A673 (cell line): ENCODE measurements around the gene FEM1C. TPM values are rescaled to one million over a fixed set of nuclear protein-coding genes. Genes with fewer than 3 reads are reported as not detected.

Source experiments
- BruUV-seq: library from RNA; stranded (reverse); fragments of 400-500 nt; replicated peaks from 2 replicates; lab custom pipeline; 2021; lab: Mats Ljungman, UMichigan
- CTCF ChIA-PET: fragments of 300-600 bp; sonication (Branson Sonifier 250); formaldehyde crosslinking; loops from one replicate; lab custom pipeline; 2022; ENCODE audit warnings: antibody characterized with exemption; lab: Charles Lee
- POLR2A ChIA-PET: fragments of 300-600 bp; sonication (Branson Sonifier 250); formaldehyde crosslinking; loops from one replicate; lab custom pipeline; 2022; ENCODE audit warnings: antibody characterized with exemption; ENCODE audit not compliant: low non-redundant PET; lab: Charles Lee
- DNase-seq: peaks from one replicate; pipeline ENCODE4 v3.0.0-alpha.2; 2015; ENCODE audit warnings: low spot score
- H3K27ac ChIP-seq: fragments of 200-600 bp; sonication (generic); 2 replicates; pipeline ENCODE4 v1.5.1; 2016; ENCODE audit warnings: mixed run types, low read depth, mild to moderate bottlenecking, mixed read lengths, antibody characterized with exemption, low read length; ENCODE audit not compliant: poor library complexity, severe bottlenecking
- H3K27me3 ChIP-seq: fragments of 200-600 bp; sonication (generic); replicated peaks from 2 replicates; pipeline ENCODE4 v1.6.1; 2017; ENCODE audit warnings: mixed run types, low read depth, mild to moderate bottlenecking, mixed read lengths, antibody characterized with exemption, low read length; ENCODE audit not compliant: insufficient read depth, poor library complexity
- H3K36me3 ChIP-seq: fragments of 200-600 bp; sonication (generic); 2 replicates; pipeline ENCODE4 v1.6.1; 2016; ENCODE audit warnings: mixed run types, mild to moderate bottlenecking, mixed read lengths, antibody characterized with exemption, low read length; ENCODE audit not compliant: insufficient read depth, poor library complexity, severe bottlenecking
- H3K4me1 ChIP-seq: fragments of 200-600 bp; sonication (generic); 2 replicates; pipeline ENCODE4 v1.6.1; 2017; ENCODE audit warnings: mixed run types, mild to moderate bottlenecking, mixed read lengths, antibody characterized with exemption, low read length; ENCODE audit not compliant: insufficient read depth, poor library complexity, severe bottlenecking
- H3K4me3 ChIP-seq: fragments of 200-600 bp; sonication (generic); 2 replicates; pipeline ENCODE4 v1.5.1; 2016; ENCODE audit warnings: low read depth, mixed run types, mild to moderate bottlenecking, mixed read lengths, low read length; ENCODE audit not compliant: poor library complexity, severe bottlenecking
- H3K9me3 ChIP-seq: fragments of 200-600 bp; sonication (generic); 2 replicates; pipeline ENCODE4 v1.6.1; 2016; ENCODE audit warnings: mixed run types, low read depth, mild to moderate bottlenecking, mixed read lengths, antibody characterized with exemption, low read length; ENCODE audit not compliant: poor library complexity, severe bottlenecking
- EZH2 ChIP-seq: fragments of 200-600 bp; sonication (generic); IDR thresholded peaks from 2 replicates; pipeline ENCODE4 v1.6.1; 2017; ENCODE audit warnings: borderline replicate concordance, low read depth, mild to moderate bottlenecking, mixed read lengths, antibody characterized with exemption, low read length; ENCODE audit not compliant: poor library complexity, severe bottlenecking
- intact Hi-C: fragments of 100-400 bp; cut with micrococcal nuclease; formaldehyde crosslinking; loops from one replicate; pipeline ENCODE4 v1.10.0; 2022; ENCODE audit not compliant: unreplicated experiment
- total RNA-seq: library from RNA; stranded (reverse); gene quantifications from 2 replicates; pipeline ENCODE4 v1.2.3, GENCODE V29; 2021
- TF ChIP-seq, protein P1 (sequence below): fragments of 300-800, 200-600 bp; sonication (generic); conservative IDR thresholded peaks from 2 replicates; pipeline ENCODE4 v1.5.1; 2017; ENCODE audit warnings: low read depth, mild to moderate bottlenecking, antibody characterized with exemption, low read length, moderate library complexity, mixed read lengths

Gene FEM1C
- total RNA-seq, 1 experiment from 2014 or later, result 15.0 TPM

DNA sequence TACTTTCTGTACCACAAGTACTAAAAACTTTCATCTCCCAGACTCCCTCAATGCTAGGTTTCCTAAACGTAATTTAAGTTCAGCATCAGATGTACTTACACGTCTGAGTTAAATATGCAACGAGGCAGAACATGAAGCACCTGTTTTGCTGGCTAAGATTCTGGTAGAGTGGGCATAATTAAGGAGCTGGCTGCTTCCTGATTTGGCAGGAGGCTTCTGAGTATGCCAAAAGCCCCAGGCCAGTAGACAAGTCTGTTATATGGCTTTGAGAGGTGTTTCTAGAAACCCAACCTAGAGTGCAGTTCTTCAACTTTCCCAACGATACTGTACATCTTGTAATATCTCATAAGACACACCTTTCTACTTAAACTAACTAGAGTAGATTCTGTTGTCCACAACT, 44.1 kb upstream of the FEM1C start:
- Histone ChIP-seq H3K27me3 (no peaks in the 10 kb centered on the region), H3K4me3 (no peak overlapping the region), H3K36me3 (no peaks in the 10 kb centered on the region), H3K9me3 (no peaks in the 10 kb centered on the region), H3K4me1 (no peaks in the 10 kb centered on the region), H3K27ac (no peak overlapping the region)
- ChIA-PET CTCF (no interaction called here), POLR2A (no interaction called here)
- intact Hi-C loops, result loop anchor here (5.0 kb wide), 1 partner anchor 491 kb away; no protein-coding TSS in a partner anchor
- TF ChIP-seq EZH2, result no peak
- TF ChIP-seq, protein P1, sequence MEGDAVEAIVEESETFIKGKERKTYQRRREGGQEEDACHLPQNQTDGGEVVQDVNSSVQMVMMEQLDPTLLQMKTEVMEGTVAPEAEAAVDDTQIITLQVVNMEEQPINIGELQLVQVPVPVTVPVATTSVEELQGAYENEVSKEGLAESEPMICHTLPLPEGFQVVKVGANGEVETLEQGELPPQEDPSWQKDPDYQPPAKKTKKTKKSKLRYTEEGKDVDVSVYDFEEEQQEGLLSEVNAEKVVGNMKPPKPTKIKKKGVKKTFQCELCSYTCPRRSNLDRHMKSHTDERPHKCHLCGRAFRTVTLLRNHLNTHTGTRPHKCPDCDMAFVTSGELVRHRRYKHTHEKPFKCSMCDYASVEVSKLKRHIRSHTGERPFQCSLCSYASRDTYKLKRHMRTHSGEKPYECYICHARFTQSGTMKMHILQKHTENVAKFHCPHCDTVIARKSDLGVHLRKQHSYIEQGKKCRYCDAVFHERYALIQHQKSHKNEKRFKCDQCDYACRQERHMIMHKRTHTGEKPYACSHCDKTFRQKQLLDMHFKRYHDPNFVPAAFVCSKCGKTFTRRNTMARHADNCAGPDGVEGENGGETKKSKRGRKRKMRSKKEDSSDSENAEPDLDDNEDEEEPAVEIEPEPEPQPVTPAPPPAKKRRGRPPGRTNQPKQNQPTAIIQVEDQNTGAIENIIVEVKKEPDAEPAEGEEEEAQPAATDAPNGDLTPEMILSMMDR, result no peak
- BruUV-seq, result no TSS peak
- DNase-seq, result no peak

DNA sequence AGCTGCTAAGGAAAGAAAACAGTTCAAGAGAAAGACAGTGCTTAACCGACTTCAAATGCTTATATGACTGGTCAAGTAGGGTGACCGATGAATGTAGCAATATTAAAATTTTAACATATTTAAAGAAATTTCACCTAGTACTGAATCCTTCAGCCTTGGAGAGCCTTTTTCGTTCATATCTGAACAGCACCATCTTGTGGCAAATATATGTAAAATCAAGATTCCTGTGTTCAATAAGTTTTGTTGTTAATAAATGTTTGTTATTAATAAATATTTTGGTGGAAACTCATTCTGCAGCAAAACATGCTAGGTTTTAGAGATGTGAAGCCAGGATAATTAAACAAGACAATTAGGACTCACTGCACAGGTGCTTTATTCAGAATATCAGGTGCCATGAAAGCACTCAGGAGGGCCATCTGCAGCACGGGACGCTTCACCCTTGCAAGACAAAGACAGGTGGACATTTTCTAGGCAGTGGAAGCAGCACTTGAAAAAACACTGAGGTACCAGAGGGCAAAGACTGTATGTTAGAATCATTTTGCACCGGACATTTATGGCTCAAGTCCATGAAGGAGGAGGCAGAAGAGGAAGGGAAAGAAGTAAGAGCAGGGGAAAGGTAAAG, 42.1 kb upstream of the FEM1C start:
- Histone ChIP-seq H3K27me3 (no peaks in the 10 kb centered on the region), H3K4me1 (no peaks in the 10 kb centered on the region), H3K9me3 (no peaks in the 10 kb centered on the region), H3K4me3 (no peak overlapping the region), H3K27ac (no peak overlapping the region), H3K36me3 (no peaks in the 10 kb centered on the region)
- peak; percentile 50 for DNase-seq
- no TSS peak for BruUV-seq
- TF ChIP-seq, protein P1, result peak; percentile 68
- no peak for TF ChIP-seq EZH2
- intact Hi-C loops, result loop anchor here (2.0 to 5.0 kb wide), 3 partner anchors 38 to 489 kb away; no protein-coding TSS in a partner anchor
- ChIA-PET CTCF (no interaction called here), POLR2A (no interaction called here)

DNA sequence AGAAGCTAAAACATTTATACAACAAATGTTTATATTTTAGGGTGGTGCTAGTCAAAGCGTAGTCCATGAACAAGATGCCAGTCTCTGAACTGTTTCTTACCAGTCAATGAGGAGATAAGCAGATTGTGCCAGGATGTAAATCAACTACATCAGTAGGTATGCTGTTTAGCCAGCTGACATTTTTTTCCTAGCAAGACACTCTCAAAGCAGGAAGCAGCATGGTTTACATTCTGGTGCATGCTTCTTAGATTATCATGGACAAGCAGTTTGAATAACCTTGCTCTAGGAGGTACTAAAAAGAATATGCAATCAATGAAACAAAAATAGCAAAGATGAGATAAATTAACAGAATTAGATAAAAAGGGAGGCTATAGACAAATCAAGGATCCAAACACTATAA, 40.7 kb upstream of the FEM1C start:
- BruUV-seq, result no TSS peak
- no peaks in the 10 kb centered on the region for H3K27me3 ChIP-seq
- CTCF ChIA-PET, result no interaction called here
- H3K4me3 ChIP-seq, result no peak overlapping the region
- no peak overlapping the region for H3K27ac ChIP-seq
- H3K36me3 ChIP-seq, result no peaks in the 10 kb centered on the region
- POLR2A ChIA-PET, result no interaction called here
- H3K4me1 ChIP-seq, result no peaks in the 10 kb centered on the region
- no peak for TF ChIP-seq EZH2
- TF ChIP-seq, protein P1, result no peak
- no peaks in the 10 kb centered on the region for H3K9me3 ChIP-seq
- intact Hi-C loops, result loop anchor here (5.0 kb wide), 1 partner anchor 488 kb away; no protein-coding TSS in a partner anchor
- no peak for DNase-seq
